Panc1 (cell line): Measurements from ENCODE around the gene CST4. TPM values are rescaled to one million over a fixed set of nuclear protein-coding genes. Genes with fewer than 3 reads are reported as not detected.

Experiments
- ATAC-seq: fragments of 200-7000 bp; cut with Tn5 transposase; 2 replicates; pipeline ENCODE4 v1.9.1; 2020; ENCODE audit warnings: mild to moderate bottlenecking, moderate library complexity
- BruUV-seq: library from RNA; stranded (reverse); fragments of 400-500 nt; replicated peaks from 2 replicates; lab custom pipeline; 2021; lab: Mats Ljungman, UMichigan
- CTCF ChIA-PET: fragments of 300-600 bp; sonication (Branson Sonifier 250); formaldehyde crosslinking; loops from one replicate; lab custom pipeline; 2022; ENCODE audit warnings: antibody characterized with exemption; lab: Charles Lee
- POLR2A ChIA-PET: fragments of 300-600 bp; sonication (Branson Sonifier 250); formaldehyde crosslinking; loops from one replicate; lab custom pipeline; 2022; ENCODE audit warnings: antibody characterized with exemption; lab: Charles Lee
- DNase-seq: peaks from one replicate; pipeline ENCODE4 v3.0.0-alpha.2; 2010; ENCODE audit warnings: low read depth, low spot score
- H3K27ac ChIP-seq: 2 replicates; pipeline ENCODE4 v1.5.1; 2011; ENCODE audit warnings: mild to moderate bottlenecking, low read length, inconsistent platforms
- H3K27me3 ChIP-seq: fragments of 200-500 bp; sonication (Bioruptor generic); 2 replicates; pipeline ENCODE4 v1.6.0; 2014; ENCODE audit warnings: low read length, inconsistent platforms; ENCODE audit not compliant: control insufficient read depth, insufficient read depth
- H3K36me3 ChIP-seq: fragments of 200-500 bp; sonication (Bioruptor generic); 2 replicates; pipeline ENCODE4 v1.5.1; 2014; ENCODE audit warnings: inconsistent platforms, mild to moderate bottlenecking, low read length, moderate library complexity; ENCODE audit not compliant: control insufficient read depth, insufficient read depth
- H3K4me1 ChIP-seq: 2 replicates; pipeline ENCODE4 v1.5.1; 2011; ENCODE audit warnings: inconsistent platforms, mild to moderate bottlenecking, low read length, moderate library complexity; ENCODE audit not compliant: control insufficient read depth, insufficient read depth
- H3K4me3 ChIP-seq, 2 experiments: 2 replicates each; pipeline ENCODE4 v1.5.1; 2011 to 2012; ENCODE audit warnings: low read depth in 2 of 2, low read length in 2 of 2, mild to moderate bottlenecking in 2 of 2, inconsistent platforms in 1 of 2, moderate library complexity in 1 of 2
- H3K9me3 ChIP-seq: fragments of 200-500 bp; sonication (Bioruptor generic); 2 replicates; pipeline ENCODE4 v1.5.1; 2014; ENCODE audit warnings: low read depth, mild to moderate bottlenecking, inconsistent platforms, low read length, moderate library complexity; ENCODE audit not compliant: control insufficient read depth, insufficient read depth
- CTCF ChIP-seq: fragments of 450-650 bp; IDR thresholded peaks from 2 replicates; pipeline ENCODE4 v1.5.1; 2017; ENCODE audit warnings: mild to moderate bottlenecking
- POLR2AphosphoS5 ChIP-seq: IDR thresholded peaks from 2 replicates; pipeline ENCODE4 v1.6.1; 2012; ENCODE audit warnings: mild to moderate bottlenecking, low read depth, low read length, moderate library complexity
- REST ChIP-seq, 2 experiments: IDR thresholded peaks; 2 replicates each; pipeline ENCODE4 v1.6.1; 2011 to 2012; ENCODE audit warnings: low read depth in 2 of 2, control low read depth in 1 of 2, low read length in 1 of 2, mild to moderate bottlenecking in 1 of 2, moderate library complexity in 1 of 2; ENCODE audit not compliant: insufficient read depth in 1 of 2
- SIN3A ChIP-seq: IDR thresholded peaks from 2 replicates; pipeline ENCODE4 v1.6.1; 2012; ENCODE audit warnings: low read depth, mild to moderate bottlenecking, low read length, moderate library complexity, borderline replicate concordance; ENCODE audit not compliant: insufficient read depth
- TCF7L2 ChIP-seq: IDR thresholded peaks from 2 replicates; pipeline ENCODE4 v1.6.1; 2011; ENCODE audit warnings: mild to moderate bottlenecking, low read depth, low read length, inconsistent platforms
- in situ Hi-C: cut with HindIII; loops from 2 replicates; pipeline ENCODE4 v1.10.0; 2016; ENCODE audit warnings: low sequenced_read_pairs, low pct_unique_long_range_greater_than_20kb
- intact Hi-C: fragments of 100-400 bp; cut with micrococcal nuclease; formaldehyde crosslinking; loops from one replicate; pipeline ENCODE4 v1.10.0; 2022; ENCODE audit not compliant: unreplicated experiment
- total RNA-seq: library from RNA; stranded (reverse); gene quantifications from one replicate; pipeline ENCODE4 v1.2.1, GENCODE V29; 2021; ENCODE audit not compliant: unreplicated experiment

CST4 gene
- total RNA-seq, 1 experiment from 2014 or later = not detected

GRCh38 chr20:23649242-23649641 lies 39.6 kb downstream of the CST4 start:
- intact Hi-C loops = no loop called here
- CTCF ChIA-PET = no interaction called here

GRCh38 chr20:23647346-23647745 lies 41.5 kb downstream of the CST4 start:
- TF ChIP-seq TCF7L2 (no peak), POLR2AphosphoS5 (no peak), REST (IDR thresholded peaks at IDR 0.05; ENCODE audit: insufficient read depth in 1 of 2, low read depth in 2 of 2, low read length in 1 of 2) (no peak), SIN3A (no peak), CTCF (no peak)
- Histone ChIP-seq H3K36me3 (no peaks in the 10 kb centered on the region), H3K9me3 (no peaks in the 10 kb centered on the region), H3K27me3 (no peaks in the 10 kb centered on the region), H3K4me3 (no peak overlapping the region), H3K4me1 (no peaks in the 10 kb centered on the region), H3K27ac (no peak overlapping the region)
- CTCF ChIA-PET = no interaction called here
- in situ Hi-C loops (no loop called here), intact Hi-C loops (no loop called here)
- POLR2A ChIA-PET = no interaction called here
- no TSS peak for BruUV-seq
- DNase-seq (no peak), ATAC-seq (no peak)

More at GRCh38 chr20:23649242-23649641, 39.6 kb downstream of the CST4 start:
- no peaks in the 10 kb centered on the region for H3K27me3 ChIP-seq
- no peak overlapping the region for H3K27ac ChIP-seq
- H3K4me3 ChIP-seq = no peak overlapping the region
- no peaks in the 10 kb centered on the region for H3K36me3 ChIP-seq
- in situ Hi-C loops = no loop called here
- no peak for TF ChIP-seq SIN3A
- no peak for TF ChIP-seq TCF7L2
- TF ChIP-seq REST (IDR thresholded peaks at IDR 0.05; ENCODE audit: insufficient read depth in 1 of 2, low read depth in 2 of 2, low read length in 1 of 2) = no peak
- TF ChIP-seq POLR2AphosphoS5 = no peak
- TF ChIP-seq CTCF = no peak
- H3K4me1 ChIP-seq = no peaks in the 10 kb centered on the region
- ATAC-seq (no peak), DNase-seq (no peak)
- no TSS peak for BruUV-seq
- no peaks in the 10 kb centered on the region for H3K9me3 ChIP-seq
- POLR2A ChIA-PET = no interaction called here
